Skin epidermis (tissue), 12 donors: Measurements from ENCODE around the gene BMX.

ENCODE experiments used
- H3K27ac ChIP-seq, 21 experiments: fragments of 200-600 bp; sonication (generic) in 11 of 21; one replicate each; pipeline ENCODE4 v1.5.0; 2020; ENCODE audit warnings: mild to moderate bottlenecking in 3 of 21, inconsistent platforms in 2 of 21, moderate library complexity in 2 of 21
- H3K4me3 ChIP-seq, 7 experiments: fragments of 200-600 bp; sonication (generic) in 2 of 7; one replicate each; pipeline ENCODE4 v1.5.0; 2020; ENCODE audit warnings: inconsistent platforms in 2 of 7, mild to moderate bottlenecking in 2 of 7, moderate library complexity in 1 of 7

The BMX gene

DNA sequence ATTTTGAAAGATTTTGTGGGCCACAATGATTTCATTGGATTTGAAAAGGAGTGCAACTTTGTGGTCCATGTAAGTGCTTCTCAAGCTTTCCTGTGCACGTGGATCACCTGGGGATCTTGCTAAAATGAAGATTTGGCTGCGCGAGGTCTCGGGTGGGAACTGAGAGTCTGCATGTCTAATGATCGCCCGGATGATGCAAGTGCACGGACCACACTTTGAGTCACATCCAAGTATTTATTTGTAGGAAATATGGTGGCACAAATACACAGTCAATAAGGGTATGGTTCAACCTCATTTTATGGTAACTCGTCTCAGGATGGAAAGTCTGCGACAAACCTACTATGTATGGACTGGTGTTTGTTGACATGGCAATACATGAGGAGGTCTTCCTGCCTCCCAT is 899 bp downstream of the BMX start:
- Histone ChIP-seq H3K4me3 (no peak overlapping the region), H3K27ac (no peak overlapping the region)

GRCh38 chrX:15504661-15505060 is 4.1 kb downstream of the BMX start:
- Histone ChIP-seq H3K27ac (no peak overlapping the region), H3K4me3 (no peak overlapping the region)

GRCh38 chrX:15505101-15505500 is 4.5 kb downstream of the BMX start:
- H3K27ac ChIP-seq: no peak overlapping the region
- no peak overlapping the region for H3K4me3 ChIP-seq

DNA sequence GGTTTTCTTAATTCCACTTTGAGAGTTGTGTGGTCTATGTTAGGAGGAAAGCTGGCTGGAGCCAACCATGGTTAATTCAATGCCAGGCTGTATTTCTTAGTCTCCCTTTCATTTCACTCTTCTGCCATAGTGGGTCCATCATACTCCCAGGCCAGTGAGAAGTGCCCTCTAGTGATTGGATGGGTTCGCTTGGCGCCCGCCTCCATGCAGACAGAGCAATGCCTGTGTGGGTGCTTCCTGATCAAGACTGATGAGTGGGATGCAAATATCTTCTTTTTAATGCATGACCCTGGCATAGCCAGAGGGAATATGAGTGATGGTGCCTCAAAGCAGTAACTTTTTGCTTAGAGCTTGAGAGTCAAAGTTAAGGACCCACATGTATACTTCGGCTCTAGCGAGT is 6.4 kb downstream of the BMX start:
- Histone ChIP-seq H3K27ac (no peak overlapping the region), H3K4me3 (no peak overlapping the region)

GRCh38 chrX:15509845-15510244 is 9.2 kb downstream of the BMX start:
- no peak overlapping the region for H3K4me3 ChIP-seq
- H3K27ac ChIP-seq: no peak overlapping the region

DNA sequence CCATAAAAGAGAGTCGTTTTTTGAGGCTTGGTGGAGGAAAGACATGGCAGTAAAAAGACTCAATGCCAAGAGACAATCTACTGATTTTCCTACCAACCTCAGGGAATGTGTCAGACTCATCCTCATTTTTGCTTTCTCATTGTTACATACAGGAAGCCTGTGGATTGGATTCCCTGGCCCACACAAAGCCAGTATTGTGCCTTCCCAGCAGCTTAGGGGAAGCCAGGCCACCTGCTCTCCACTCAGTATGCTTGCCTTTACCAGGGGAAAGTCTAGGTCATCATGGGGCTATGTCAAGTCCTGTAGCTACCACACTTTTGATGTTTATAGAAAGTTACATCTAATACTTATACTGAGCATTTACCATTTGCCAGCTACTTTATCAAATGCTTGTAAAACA is 11.0 kb downstream of the BMX start:
- H3K4me3 ChIP-seq: no peak overlapping the region
- H3K27ac ChIP-seq: no peak overlapping the region

DNA sequence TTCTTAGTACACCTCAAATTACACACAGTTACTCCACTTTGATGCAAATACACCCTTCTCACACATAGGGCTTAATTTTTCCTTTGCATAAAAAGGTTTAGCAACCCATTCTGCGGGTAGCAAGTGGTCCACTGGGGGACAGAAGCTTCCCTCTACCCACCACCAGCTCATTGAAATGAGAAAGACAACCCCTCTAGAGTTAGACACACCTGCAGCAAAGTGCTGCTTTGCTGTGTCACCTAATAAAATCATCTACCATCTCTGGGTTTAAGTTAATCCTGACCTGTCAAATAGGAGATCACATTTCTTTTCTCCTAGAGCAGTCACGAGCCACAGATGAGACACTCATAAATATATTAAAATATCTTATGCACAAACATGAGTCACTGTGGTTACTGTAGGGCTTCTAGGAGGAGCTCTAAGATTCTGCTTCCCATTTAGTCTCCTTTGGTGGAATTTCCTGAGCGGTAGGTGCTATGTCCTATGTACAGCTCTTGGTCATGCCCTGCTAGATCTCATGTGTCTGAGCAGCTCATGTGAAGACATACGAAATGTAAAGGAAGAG is 11.9 kb downstream of the BMX start:
- Histone ChIP-seq H3K4me3 (no peak overlapping the region), H3K27ac (no peak overlapping the region)

- no peak overlapping the region for H3K4me3 ChIP-seq
- H3K27ac ChIP-seq: no peak overlapping the region
These were observed 13.7 kb downstream of the BMX start for GRCh38 chrX:15514279-15514678.

DNA sequence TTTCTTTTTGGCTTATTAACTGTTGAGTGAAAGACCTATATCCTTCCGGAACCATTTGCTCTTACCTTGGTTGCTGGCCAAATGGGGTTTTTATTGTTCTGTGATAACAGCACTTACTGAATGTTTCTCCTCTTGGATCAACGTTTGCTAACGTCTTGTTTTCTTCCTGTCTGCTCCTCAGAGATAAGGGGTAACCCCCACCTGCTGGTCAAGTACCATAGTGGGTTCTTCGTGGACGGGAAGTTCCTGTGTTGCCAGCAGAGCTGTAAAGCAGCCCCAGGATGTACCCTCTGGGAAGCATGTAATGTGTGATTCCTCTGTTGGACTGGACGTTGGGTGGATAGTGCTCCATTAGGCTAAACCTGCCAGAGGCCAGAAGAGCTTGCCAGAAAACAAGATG is 15.3 kb downstream of the BMX start:
- H3K4me3 ChIP-seq: no peak overlapping the region

DNA sequence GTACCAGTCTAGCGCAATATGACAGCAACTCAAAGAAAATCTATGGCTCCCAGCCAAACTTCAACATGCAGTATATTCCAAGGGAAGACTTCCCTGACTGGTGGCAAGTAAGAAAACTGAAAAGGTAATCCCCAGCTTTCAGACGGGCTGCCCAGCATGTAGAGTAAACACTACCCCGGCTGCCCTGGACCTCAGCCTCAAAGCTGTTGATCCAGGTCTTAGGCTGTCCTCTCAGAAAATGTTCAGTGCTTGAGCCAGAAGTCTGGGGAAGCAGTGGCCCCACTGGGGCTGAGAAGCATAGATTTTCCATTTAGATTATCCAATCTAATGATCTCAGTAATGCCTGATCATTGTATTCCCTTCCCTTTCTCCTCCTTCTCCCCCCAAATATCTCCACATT is 21.9 kb downstream of the BMX start:
- no peak overlapping the region for H3K4me3 ChIP-seq

More for the DNA sequence above, 15.3 kb downstream of the BMX start:
- H3K27ac ChIP-seq: no peak overlapping the region

DNA sequence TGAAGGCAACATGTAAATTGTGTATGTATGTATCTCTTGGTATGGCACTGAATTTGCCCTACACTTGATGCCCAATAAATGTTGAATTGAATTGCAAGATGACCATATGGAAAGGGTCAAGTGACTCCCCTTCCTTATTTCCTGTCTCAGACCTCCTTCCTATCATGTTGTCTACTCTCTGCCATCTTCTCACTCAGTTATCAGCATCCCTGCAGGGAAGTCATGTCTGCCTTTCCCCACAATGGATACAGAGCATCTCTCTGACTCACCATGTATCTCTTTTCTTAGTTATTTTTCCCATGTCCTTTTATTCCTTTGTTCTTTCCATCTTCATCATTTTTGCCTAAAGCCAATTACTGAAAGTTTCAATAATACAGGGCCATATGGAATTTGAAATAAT is 22.5 kb downstream of the BMX start:
- Histone ChIP-seq H3K4me3 (no peak overlapping the region), H3K27ac (no peak overlapping the region)

More for the DNA sequence above, 21.9 kb downstream of the BMX start:
- H3K27ac ChIP-seq: no peak overlapping the region

GRCh38 chrX:15524417-15524816 is 23.8 kb downstream of the BMX start:
- Histone ChIP-seq H3K4me3 (no peak overlapping the region), H3K27ac (no peak overlapping the region)

DNA sequence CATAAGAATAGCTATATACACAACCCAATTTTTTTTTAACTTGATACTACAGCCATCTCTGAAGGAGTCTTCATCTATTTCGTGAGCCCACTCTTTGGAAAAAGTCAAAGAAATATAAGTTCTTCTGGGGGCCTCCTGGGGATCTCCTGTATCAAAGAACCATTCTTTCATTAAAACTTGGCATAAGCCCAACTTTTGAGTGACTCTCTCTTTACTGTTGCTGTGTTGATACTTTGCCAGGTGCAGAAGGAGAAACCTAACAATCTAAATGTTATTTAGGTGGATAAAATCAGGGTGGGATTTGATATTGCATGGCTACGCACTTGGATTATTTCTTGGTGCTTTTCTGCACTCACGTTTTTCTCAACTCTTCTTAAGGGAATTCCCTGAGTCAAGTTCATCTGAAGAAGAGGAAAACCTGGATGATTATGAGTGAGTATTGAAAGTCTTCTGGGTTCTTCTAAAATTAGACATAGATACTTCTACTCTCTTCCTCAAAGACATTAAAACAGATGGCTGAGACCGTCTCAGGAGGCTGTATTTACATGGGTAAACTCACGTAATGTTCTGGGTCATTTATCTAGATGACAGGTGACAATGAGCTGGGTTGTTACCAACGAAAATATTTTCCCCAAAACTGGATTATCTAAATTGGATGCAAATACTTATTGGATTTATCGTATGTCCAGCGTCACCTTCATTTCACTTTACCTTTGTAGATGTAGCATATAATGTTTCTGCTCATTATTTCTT is 25.2 kb downstream of the BMX start:
- Histone ChIP-seq H3K4me3 (no peak overlapping the region), H3K27ac (no peak overlapping the region)

DNA sequence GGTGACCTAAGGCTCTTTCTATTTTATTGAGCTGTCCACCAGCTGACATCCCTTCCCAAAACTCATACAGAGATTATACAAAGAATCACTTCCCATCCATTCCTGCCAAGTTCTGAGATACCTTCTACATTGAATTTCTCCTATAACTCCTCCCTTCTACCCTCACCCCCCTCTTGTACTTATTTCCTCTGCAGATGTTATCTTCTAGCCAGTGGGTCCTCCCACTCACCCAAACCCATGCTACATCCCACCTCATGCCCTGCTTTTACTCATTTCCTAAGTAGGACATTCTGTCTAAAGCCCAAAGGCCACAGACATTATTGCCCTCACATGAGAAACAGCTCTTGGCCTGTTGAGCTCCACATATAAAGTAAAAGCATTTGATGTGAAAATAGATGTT is 28.6 kb downstream of the BMX start:
- Histone ChIP-seq H3K27ac (no peak overlapping the region), H3K4me3 (no peak overlapping the region)

- no peak overlapping the region for H3K4me3 ChIP-seq
- no peak overlapping the region for H3K27ac ChIP-seq
These were observed 29.7 kb downstream of the BMX start for GRCh38 chrX:15530318-15530717.

DNA sequence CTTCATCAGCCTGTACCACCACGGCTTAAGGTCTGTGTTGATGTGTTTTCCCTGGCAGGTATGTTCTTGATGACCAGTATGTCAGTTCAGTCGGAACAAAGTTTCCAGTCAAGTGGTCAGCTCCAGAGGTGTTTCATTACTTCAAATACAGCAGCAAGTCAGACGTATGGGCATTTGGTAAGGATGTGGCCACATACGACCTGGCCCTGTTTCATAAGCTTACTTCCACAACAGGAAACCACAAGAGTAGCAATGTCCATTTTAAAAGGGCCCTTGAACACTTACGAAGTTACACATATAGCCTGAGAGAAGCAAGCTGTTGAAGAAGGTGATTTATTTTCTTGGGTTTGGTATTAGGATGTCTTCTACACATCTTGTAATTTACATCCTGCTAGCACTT is 46.1 kb downstream of the BMX start:
- Histone ChIP-seq H3K4me3 (no peak overlapping the region), H3K27ac (no peak overlapping the region)

DNA sequence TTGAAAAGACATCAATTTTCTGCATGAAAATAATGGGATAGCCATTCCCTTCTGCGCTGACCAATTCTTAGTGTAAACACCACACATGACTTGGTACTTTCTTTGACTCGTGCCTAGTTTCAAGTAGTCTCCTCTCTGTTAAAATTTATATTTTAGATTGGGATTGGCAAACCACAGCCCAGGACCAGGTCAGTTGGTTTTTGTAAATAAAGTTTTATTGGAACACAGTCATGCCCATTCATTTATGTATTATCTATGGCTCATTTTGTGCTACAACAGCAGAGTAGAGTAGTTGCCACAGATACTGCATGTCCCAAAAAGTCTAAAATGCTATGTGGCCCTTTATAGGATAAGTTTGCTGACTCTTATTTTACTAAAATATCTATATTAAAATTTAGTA is 46.7 kb downstream of the BMX start:
- H3K4me3 ChIP-seq: no peak overlapping the region
- no peak overlapping the region for H3K27ac ChIP-seq

GRCh38 chrX:15549189-15550012 is 48.8 kb downstream of the BMX start:
- Histone ChIP-seq H3K27ac (no peak overlapping the region), H3K4me3 (no peak overlapping the region)

DNA sequence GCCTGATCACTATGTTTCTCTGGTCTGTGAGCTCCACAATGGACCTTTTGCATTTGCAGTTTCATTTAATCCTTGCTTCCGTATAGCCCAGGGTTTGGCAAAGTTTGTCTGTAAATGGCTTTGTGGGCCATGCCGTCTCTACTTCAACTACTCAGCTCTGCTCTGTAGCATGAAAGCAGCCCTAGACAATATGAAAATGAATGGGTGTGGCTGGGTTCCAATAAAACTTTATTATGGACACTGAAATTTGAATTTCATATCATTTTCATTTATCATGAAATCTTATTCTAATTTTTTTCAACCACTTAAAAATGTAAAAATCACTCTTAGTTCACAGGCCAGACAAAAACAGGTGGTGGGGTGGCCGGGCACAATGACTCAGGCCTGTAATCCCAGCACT is 58.6 kb downstream of the BMX start:
- H3K27ac ChIP-seq: no peak overlapping the region

DNA sequence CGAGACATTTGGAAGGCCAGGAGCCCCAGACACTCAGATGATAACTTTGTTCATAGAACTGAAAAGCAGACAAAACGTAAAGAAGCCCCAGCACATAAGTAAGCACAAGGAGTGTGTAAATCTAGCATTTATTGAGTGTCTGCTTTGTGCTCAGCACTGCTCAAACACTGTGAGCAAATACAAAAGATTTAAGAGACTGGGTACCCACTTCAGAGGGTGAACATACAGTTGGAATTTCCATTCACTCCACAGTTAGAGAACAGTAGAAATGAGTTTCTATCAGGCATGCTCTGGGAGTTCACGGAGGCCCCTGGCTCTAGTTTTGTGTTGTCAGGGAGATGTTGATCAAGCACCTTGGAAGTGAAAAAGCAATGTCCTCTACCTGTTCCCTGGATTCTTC is 60.3 kb downstream of the BMX start:
- H3K27ac ChIP-seq: no peak overlapping the region
- H3K4me3 ChIP-seq: no peak overlapping the region

More for the DNA sequence above, 58.6 kb downstream of the BMX start:
- no peak overlapping the region for H3K4me3 ChIP-seq

GRCh38 chrX:15563056-15563455 is 62.4 kb downstream of the BMX start:
- H3K4me3 ChIP-seq: no peak overlapping the region
- H3K27ac ChIP-seq: no peak overlapping the region
